Loucy (cell line): ENCODE measurements around the gene SNRNP25.
A peak's percentile ranks its signal among the peaks of the same experiment; 100 is the strongest.

ENCODE experiments used
- H2AFZ ChIP-seq: fragments of 200-600 bp; sonication (generic); 2 replicates; pipeline ENCODE4 v1.6.0; 2016; ENCODE audit warnings: antibody characterized with exemption, mild to moderate bottlenecking, low read length, moderate library complexity
- H3F3A ChIP-seq: fragments of 200-600 bp; 2 replicates; pipeline ENCODE4 v1.6.0; 2016; ENCODE audit warnings: antibody characterized with exemption, low read depth, mild to moderate bottlenecking
- H3K27me3 ChIP-seq: fragments of 200-600 bp; sonication (generic); 2 replicates; pipeline ENCODE4 v1.6.1; 2014; ENCODE audit warnings: low read length, mild to moderate bottlenecking; ENCODE audit not compliant: insufficient read depth, poor library complexity, severe bottlenecking
- H3K36me3 ChIP-seq: fragments of 200-600 bp; sonication (generic); 2 replicates; pipeline ENCODE4 v1.6.1; 2016; ENCODE audit warnings: low read length; ENCODE audit not compliant: insufficient read depth
- H3K4me1 ChIP-seq: fragments of 200-600 bp; sonication (generic); 2 replicates; pipeline ENCODE4 v1.5.1; 2014; ENCODE audit warnings: low read length, mild to moderate bottlenecking; ENCODE audit not compliant: insufficient read depth, poor library complexity, severe bottlenecking
- H3K4me2 ChIP-seq: fragments of 200-600 bp; sonication (generic); 2 replicates; pipeline ENCODE4 v1.6.0; 2014; ENCODE audit warnings: antibody characterized with exemption, low read length, low read depth, mild to moderate bottlenecking; ENCODE audit not compliant: poor library complexity, severe bottlenecking
- H3K4me3 ChIP-seq: fragments of 200-600 bp; sonication (generic); 2 replicates; pipeline ENCODE4 v1.5.1; 2014; ENCODE audit warnings: low read length, mild to moderate bottlenecking, mixed read lengths; ENCODE audit not compliant: poor library complexity, severe bottlenecking
- H3K79me2 ChIP-seq: fragments of 200-600 bp; sonication (generic); 2 replicates; pipeline ENCODE4 v1.6.1; 2014; ENCODE audit warnings: low read length; ENCODE audit not compliant: insufficient read depth
- H3K9ac ChIP-seq: fragments of 200-600 bp; sonication (generic); 2 replicates; pipeline ENCODE4 v1.6.0; 2014; ENCODE audit warnings: mild to moderate bottlenecking, low read depth, low read length, moderate library complexity; ENCODE audit not compliant: poor library complexity, severe bottlenecking
- H3K9me2 ChIP-seq: fragments of 200-600 bp; sonication (generic); replicated peaks from 2 replicates; pipeline ENCODE4 v1.6.1; 2016; ENCODE audit warnings: low read depth, low read length, mixed read lengths
- H3K9me3 ChIP-seq: fragments of 200-600 bp; sonication (generic); 2 replicates; pipeline ENCODE4 v1.6.1; 2014; ENCODE audit warnings: mild to moderate bottlenecking, antibody characterized with exemption, low read length, low read depth; ENCODE audit not compliant: insufficient read depth
- H4K20me1 ChIP-seq: fragments of 200-600 bp; sonication (generic); 2 replicates; pipeline ENCODE4 v1.6.0; 2014; ENCODE audit warnings: antibody characterized with exemption, low read length, mild to moderate bottlenecking; ENCODE audit not compliant: insufficient read depth, poor library complexity, severe bottlenecking
- CTCF ChIP-seq: fragments of 200-600 bp; sonication (generic); conservative IDR thresholded peaks from 2 replicates; pipeline ENCODE4 v1.5.1; 2014; ENCODE audit warnings: mild to moderate bottlenecking, antibody characterized with exemption, low read length
- EZH2phosphoT487 ChIP-seq: fragments of 200-600 bp; IDR thresholded peaks from 2 replicates; pipeline ENCODE4 v1.6.1; 2018; ENCODE audit warnings: antibody characterized with exemption, mild to moderate bottlenecking, moderate library complexity, borderline replicate concordance

The SNRNP25 gene

GRCh38 chr16:104928-105327 lies 51.3 kb downstream of the SNRNP25 start:
- Histone ChIP-seq H3K79me2 (no peaks in the 10 kb centered on the region), H4K20me1 (no peaks in the 10 kb centered on the region), H3K9ac (no peak overlapping the region), H3K9me3 (no peaks in the 10 kb centered on the region), H3K27me3 (no peaks in the 10 kb centered on the region), H3K4me1 (peaks cover 2% of the 10 kb centered on the region), H3K4me3 (no peak overlapping the region), H3F3A (no peaks in the 10 kb centered on the region), H2AFZ (no peak overlapping the region), H3K4me2 (no peak overlapping the region), H3K36me3 (no peaks in the 10 kb centered on the region), H3K9me2 (no peaks in the 10 kb centered on the region)
- no peak for TF ChIP-seq CTCF
- no peak for TF ChIP-seq EZH2phosphoT487

- H4K20me1 ChIP-seq: no peaks in the 10 kb centered on the region
- H3K9ac ChIP-seq: no peak overlapping the region
- H3K9me2 ChIP-seq: no peaks in the 10 kb centered on the region
- TF ChIP-seq CTCF: no peak
- TF ChIP-seq EZH2phosphoT487: no peak
- H2AFZ ChIP-seq: no peak overlapping the region
- H3F3A ChIP-seq: no peaks in the 10 kb centered on the region
- no peaks in the 10 kb centered on the region for H3K36me3 ChIP-seq
- no peaks in the 10 kb centered on the region for H3K27me3 ChIP-seq
- H3K4me2 ChIP-seq: no peak overlapping the region
- H3K4me3 ChIP-seq: no peak overlapping the region
- peaks cover 2% of the 10 kb centered on the region for H3K4me1 ChIP-seq
- H3K79me2 ChIP-seq: no peaks in the 10 kb centered on the region
- H3K9me3 ChIP-seq: no peaks in the 10 kb centered on the region
Observed at GRCh38 chr16:105521-105920, 51.9 kb downstream of the SNRNP25 start.

GRCh38 chr16:106623-107324 lies 53.1 kb downstream of the SNRNP25 start:
- H3F3A ChIP-seq: no peaks in the 10 kb centered on the region
- H3K9me2 ChIP-seq: no peaks in the 10 kb centered on the region
- H3K9ac ChIP-seq: no peak overlapping the region
- no peak overlapping the region for H2AFZ ChIP-seq
- H3K4me3 ChIP-seq: no peak overlapping the region
- TF ChIP-seq CTCF: peak; percentile 61
- no peak for TF ChIP-seq EZH2phosphoT487
- H3K4me2 ChIP-seq: no peak overlapping the region
- H3K4me1 ChIP-seq: peaks cover 2% of the 10 kb centered on the region
- H3K36me3 ChIP-seq: no peaks in the 10 kb centered on the region
- no peaks in the 10 kb centered on the region for H4K20me1 ChIP-seq
- no peaks in the 10 kb centered on the region for H3K79me2 ChIP-seq
- H3K9me3 ChIP-seq: no peaks in the 10 kb centered on the region
- H3K27me3 ChIP-seq: no peaks in the 10 kb centered on the region
